HCT116 (cell line): ENCODE results near the gene LYPD6.

ENCODE experiments used
- EGR1 ChIP-seq: IDR thresholded peaks from 2 replicates; pipeline ENCODE4 v1.6.1; 2012; ENCODE audit warnings: low read depth
- ELF1 ChIP-seq: IDR thresholded peaks from 2 replicates; pipeline ENCODE4 v1.6.1; 2012; ENCODE audit warnings: low read depth, borderline replicate concordance
- EZH2 ChIP-seq: fragments of 200-600 bp; sonication (generic); IDR thresholded peaks from 2 replicates; pipeline ENCODE4 v1.6.1; 2017; ENCODE audit warnings: antibody characterized with exemption, mixed run types
- EZH2phosphoT487 ChIP-seq: fragments of 200-600 bp; IDR thresholded peaks from 2 replicates; pipeline ENCODE4 v1.6.1; 2018; ENCODE audit warnings: antibody characterized with exemption, borderline replicate concordance
- JUND ChIP-seq: IDR thresholded peaks from 2 replicates; pipeline ENCODE4 v1.6.1; 2012
- POLR2A ChIP-seq: IDR thresholded peaks from 2 replicates; pipeline ENCODE4 v1.7.0; 2011; ENCODE audit warnings: borderline replicate concordance; ENCODE audit not compliant: insufficient read depth, insufficient read length; ENCODE audit errors: extremely low read depth
- POLR2AphosphoS5 ChIP-seq: IDR thresholded peaks from 2 replicates; pipeline ENCODE4 v1.6.1; 2011; ENCODE audit warnings: mild to moderate bottlenecking, low read depth, low read length, moderate library complexity
- RAD21 ChIP-seq: IDR thresholded peaks from 2 replicates; pipeline ENCODE4 v1.6.1; 2012; ENCODE audit warnings: low read depth, mild to moderate bottlenecking
- TF ChIP-seq, protein P1 (sequence below), 3 experiments: fragments of 200-600 bp in 1 of 3; sonication (generic) in 1 of 3; IDR thresholded peaks in 2 of 3; conservative IDR thresholded peaks in 1 of 3; 2 replicates each; pipeline ENCODE4 v1.5.1; 2012 to 2017; ENCODE audit warnings: low read depth in 2 of 3, low read length in 2 of 3, antibody characterized with exemption in 1 of 3, borderline replicate concordance in 1 of 3, control low read depth in 1 of 3, mild to moderate bottlenecking in 1 of 3, mixed read lengths in 1 of 3, mixed run types in 1 of 3, moderate library complexity in 1 of 3; ENCODE audit not compliant: insufficient read depth in 1 of 3
- TF ChIP-seq, protein P2 (sequence below): IDR thresholded peaks from 2 replicates; pipeline ENCODE4 v1.6.1; 2012; ENCODE audit warnings: low read depth
- TF ChIP-seq, protein P3 (sequence below): IDR thresholded peaks from 2 replicates; pipeline ENCODE4 v1.6.1; 2011; ENCODE audit warnings: mild to moderate bottlenecking, low read length, moderate library complexity; ENCODE audit not compliant: insufficient replicate concordance; ENCODE audit errors: extremely low read depth
- TF ChIP-seq, protein P4 (sequence below): IDR thresholded peaks from 2 replicates; pipeline ENCODE4 v1.6.1; 2012

DNA sequence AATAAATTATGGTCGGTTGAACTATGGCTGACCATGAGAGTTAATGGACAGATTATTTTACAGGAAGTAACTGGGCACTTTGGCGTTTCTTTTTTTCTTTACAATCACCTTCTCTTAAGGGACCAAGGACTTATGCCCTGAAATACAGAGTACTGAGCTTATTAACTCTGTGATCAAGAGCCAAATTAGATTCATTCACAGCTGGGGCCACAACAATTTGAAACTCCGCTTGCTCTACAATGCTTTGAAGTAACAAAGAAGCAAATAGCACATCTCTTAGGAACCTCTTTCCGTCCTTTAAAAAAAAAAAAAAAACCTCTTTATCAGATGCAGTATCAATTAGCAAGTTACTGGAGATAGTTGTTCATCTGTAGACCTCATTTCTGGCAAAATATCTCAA, 112.0 kb downstream of the LYPD6 start:
- TF ChIP-seq, protein P1, sequence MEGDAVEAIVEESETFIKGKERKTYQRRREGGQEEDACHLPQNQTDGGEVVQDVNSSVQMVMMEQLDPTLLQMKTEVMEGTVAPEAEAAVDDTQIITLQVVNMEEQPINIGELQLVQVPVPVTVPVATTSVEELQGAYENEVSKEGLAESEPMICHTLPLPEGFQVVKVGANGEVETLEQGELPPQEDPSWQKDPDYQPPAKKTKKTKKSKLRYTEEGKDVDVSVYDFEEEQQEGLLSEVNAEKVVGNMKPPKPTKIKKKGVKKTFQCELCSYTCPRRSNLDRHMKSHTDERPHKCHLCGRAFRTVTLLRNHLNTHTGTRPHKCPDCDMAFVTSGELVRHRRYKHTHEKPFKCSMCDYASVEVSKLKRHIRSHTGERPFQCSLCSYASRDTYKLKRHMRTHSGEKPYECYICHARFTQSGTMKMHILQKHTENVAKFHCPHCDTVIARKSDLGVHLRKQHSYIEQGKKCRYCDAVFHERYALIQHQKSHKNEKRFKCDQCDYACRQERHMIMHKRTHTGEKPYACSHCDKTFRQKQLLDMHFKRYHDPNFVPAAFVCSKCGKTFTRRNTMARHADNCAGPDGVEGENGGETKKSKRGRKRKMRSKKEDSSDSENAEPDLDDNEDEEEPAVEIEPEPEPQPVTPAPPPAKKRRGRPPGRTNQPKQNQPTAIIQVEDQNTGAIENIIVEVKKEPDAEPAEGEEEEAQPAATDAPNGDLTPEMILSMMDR (IDR thresholded peaks at IDR 0.05 in 2 of 3, conservative IDR thresholded peaks at IDR 0.05 in 1 of 3; ENCODE audit: borderline replicate concordance in 1 of 3, insufficient read depth in 1 of 3, low read depth in 2 of 3, low read length in 2 of 3), result no peak
- no peak for TF ChIP-seq EZH2
- TF ChIP-seq, protein P2, sequence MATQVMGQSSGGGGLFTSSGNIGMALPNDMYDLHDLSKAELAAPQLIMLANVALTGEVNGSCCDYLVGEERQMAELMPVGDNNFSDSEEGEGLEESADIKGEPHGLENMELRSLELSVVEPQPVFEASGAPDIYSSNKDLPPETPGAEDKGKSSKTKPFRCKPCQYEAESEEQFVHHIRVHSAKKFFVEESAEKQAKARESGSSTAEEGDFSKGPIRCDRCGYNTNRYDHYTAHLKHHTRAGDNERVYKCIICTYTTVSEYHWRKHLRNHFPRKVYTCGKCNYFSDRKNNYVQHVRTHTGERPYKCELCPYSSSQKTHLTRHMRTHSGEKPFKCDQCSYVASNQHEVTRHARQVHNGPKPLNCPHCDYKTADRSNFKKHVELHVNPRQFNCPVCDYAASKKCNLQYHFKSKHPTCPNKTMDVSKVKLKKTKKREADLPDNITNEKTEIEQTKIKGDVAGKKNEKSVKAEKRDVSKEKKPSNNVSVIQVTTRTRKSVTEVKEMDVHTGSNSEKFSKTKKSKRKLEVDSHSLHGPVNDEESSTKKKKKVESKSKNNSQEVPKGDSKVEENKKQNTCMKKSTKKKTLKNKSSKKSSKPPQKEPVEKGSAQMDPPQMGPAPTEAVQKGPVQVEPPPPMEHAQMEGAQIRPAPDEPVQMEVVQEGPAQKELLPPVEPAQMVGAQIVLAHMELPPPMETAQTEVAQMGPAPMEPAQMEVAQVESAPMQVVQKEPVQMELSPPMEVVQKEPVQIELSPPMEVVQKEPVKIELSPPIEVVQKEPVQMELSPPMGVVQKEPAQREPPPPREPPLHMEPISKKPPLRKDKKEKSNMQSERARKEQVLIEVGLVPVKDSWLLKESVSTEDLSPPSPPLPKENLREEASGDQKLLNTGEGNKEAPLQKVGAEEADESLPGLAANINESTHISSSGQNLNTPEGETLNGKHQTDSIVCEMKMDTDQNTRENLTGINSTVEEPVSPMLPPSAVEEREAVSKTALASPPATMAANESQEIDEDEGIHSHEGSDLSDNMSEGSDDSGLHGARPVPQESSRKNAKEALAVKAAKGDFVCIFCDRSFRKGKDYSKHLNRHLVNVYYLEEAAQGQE, result no peak
- no peak for TF ChIP-seq POLR2AphosphoS5
- TF ChIP-seq EZH2phosphoT487, result no peak
- no peak for TF ChIP-seq POLR2A
- no peak for TF ChIP-seq EGR1
- no peak for TF ChIP-seq ELF1
- TF ChIP-seq, protein P3, sequence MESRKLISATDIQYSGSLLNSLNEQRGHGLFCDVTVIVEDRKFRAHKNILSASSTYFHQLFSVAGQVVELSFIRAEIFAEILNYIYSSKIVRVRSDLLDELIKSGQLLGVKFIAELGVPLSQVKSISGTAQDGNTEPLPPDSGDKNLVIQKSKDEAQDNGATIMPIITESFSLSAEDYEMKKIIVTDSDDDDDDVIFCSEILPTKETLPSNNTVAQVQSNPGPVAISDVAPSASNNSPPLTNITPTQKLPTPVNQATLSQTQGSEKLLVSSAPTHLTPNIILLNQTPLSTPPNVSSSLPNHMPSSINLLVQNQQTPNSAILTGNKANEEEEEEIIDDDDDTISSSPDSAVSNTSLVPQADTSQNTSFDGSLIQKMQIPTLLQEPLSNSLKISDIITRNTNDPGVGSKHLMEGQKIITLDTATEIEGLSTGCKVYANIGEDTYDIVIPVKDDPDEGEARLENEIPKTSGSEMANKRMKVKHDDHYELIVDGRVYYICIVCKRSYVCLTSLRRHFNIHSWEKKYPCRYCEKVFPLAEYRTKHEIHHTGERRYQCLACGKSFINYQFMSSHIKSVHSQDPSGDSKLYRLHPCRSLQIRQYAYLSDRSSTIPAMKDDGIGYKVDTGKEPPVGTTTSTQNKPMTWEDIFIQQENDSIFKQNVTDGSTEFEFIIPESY, result no peak
- TF ChIP-seq, protein P4, sequence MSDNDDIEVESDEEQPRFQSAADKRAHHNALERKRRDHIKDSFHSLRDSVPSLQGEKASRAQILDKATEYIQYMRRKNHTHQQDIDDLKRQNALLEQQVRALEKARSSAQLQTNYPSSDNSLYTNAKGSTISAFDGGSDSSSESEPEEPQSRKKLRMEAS, result no peak
- TF ChIP-seq JUND, result no peak
- TF ChIP-seq RAD21, result no peak
